ENCODE measurements around the gene PALB2.

PALB2 gene

DNA sequence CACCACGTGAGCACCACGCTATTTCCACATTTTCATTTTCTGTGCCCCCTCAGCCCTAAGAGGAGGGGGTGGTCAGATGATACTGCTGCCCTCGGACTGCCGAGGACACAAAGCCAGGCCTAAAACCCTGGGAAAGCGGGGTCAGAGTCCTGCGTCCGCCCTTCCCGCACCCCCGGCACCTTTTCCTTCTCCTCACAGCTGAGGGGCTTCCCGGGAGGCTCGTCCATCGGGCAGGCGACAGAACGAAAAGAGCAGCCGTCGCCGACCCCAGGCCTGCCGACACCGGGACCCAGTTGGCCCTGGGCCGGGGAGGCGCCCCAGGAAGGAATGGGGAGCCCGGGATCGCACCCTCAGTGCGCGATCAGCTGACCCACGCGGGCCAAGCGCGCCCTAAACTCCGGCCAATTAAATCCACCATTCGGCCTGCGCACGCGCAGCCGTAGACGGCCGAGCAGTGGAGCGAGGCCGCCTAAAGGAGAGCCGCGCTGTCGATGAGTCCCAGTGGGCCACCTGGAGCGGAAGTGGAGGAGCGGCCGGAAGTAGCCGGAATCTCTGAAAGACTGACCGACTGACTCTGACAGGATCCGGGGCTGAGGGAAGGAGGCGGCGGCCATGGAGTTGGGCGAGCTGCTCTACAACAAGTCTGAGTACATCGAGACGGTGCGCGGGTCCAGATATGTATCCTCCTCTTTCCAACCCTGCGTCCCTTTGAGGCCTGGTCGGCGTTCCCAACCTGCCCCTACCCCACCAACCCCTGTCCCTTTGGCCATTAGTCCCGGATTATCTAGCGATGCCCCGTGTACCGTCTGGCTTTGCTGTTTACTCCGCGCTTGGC, at the start of gene PALB2, which contains the start of gene DCTN5:
PALB2 (minus strand) TSS at position 380 of the 835 bp plus-strand sequence; CDS start at position 227, 153 bp downstream.
DCTN5 (plus strand) TSS at position 536 of the 835 bp plus-strand sequence; CDS start at position 613, 77 bp downstream.
- DNase-seq = peak; percentile 95

DNA sequence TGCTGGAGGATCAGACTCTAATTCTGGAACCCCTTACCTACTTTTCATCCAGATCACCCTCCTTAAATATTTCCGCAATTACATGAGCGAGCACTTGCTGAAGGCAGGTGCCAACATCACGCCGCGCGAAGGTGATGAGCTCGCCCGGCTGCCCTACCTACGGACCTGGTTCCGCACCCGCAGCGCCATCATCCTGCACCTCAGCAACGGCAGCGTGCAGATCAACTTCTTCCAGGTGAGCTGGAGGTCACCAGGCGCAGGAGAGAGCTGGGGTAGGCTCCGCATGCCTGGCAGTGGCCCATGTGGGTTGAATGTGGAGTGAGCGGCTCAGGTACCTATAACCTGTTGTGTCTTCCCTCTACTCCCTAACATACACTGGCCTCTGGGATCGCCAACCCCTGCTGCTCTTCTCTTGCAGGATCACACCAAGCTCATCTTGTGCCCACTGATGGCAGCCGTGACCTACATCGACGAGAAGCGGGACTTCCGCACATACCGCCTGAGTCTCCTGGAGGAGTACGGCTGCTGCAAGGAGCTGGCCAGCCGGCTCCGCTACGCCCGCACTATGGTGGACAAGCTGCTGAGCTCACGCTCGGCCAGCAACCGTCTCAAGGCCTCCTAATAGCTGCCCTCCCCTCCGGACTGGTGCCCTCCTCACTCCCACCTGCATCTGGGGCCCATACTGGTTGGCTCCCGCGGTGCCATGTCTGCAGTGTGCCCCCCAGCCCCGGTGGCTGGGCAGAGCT, 48.5 kb upstream of the PALB2 start:
- no peak for DNase-seq

DNA sequence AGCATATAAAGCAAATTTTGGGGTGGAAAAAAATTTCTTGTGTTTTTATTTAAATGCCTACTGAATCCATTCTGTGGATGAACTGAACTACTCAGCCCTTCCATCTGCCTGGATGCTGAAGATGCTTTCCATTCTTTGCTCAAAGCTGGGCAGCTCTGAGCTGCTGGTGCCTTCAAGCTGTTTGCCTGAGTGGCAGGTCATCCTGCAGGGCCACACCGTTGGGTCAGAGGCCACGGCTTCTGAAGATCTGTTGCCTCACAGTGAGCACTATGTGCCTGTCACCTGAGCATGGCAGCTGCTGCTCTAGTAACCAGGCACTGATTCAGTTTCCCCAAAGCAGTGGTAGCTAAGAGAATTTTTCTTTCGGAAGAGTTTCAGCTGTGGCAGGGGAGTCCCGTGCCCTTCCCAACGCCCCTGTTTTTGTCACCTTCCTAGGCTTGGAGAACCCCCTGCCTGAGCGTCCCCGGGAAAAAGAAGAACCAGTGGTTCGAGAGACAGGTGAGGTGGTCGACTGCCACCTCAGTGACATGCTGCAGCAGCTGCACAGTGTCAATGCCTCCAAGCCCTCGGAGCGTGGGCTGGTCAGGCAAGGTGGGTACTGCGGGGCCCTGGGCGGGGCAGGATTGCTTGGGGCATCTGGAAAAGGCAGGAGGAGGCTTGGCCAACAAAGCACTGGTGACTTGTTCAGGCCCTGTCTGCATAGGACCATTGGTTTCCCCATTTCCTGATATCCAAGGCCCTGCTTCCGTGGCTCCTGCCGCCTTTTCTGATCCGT, 46.1 kb upstream of the PALB2 start:
- DNase-seq = no peak

DNA sequence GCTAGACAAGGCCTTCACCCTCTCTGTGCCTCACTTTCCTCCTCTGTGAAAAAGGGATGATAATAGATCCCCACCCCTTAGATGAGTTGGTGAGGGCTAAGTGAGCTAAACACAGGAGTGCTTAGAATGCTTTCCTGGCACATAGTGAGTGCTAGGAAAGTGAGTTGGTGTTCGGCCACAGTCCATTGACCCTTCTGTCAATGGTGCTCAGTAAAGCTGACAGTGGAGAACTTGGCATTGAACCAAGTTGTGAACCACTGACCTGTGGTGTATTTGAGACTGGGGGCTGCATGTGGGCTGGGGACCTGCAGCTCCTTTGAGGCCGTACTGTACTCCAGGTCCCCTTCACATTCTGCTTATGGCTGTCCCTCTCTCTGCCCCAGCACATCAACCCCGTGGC, 42.4 kb upstream of the PALB2 start:
- no peak for DNase-seq

DNA sequence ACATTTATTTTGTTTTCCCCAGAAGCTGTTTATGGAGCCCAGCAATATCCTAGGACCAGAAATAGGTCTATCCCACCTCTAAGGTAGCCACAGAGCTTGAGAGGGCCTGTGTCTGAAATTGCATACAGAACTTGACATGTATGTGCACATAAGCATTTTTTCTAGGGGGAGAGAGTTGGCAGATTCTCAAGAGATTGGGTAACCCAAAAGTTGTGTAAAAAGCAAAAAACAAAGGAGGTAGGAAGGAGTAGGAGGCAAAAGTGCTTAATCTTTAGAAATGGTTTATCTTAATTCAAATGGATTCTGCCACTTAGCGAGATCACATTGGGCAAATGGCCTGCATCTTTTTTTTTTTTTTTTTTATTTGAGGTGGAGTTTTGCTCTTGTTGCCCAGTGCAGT, 41.1 kb upstream of the PALB2 start:
- no peak for DNase-seq

DNA sequence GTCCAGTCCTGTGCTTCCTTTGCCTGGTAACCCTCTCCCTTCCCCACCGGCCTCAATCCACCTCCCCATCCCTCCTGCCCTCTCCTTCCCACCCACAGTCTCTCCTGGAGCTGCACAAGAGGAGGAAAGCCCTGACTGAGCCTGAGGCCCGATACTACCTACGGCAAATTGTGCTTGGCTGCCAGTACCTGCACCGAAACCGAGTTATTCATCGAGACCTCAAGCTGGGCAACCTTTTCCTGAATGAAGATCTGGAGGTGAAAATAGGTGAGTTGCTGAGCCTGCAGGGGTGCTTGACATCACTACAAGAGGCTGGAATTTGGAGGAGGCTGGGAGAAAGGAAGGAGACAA, 38.9 kb upstream of the PALB2 start:
- DNase-seq = no peak

DNA sequence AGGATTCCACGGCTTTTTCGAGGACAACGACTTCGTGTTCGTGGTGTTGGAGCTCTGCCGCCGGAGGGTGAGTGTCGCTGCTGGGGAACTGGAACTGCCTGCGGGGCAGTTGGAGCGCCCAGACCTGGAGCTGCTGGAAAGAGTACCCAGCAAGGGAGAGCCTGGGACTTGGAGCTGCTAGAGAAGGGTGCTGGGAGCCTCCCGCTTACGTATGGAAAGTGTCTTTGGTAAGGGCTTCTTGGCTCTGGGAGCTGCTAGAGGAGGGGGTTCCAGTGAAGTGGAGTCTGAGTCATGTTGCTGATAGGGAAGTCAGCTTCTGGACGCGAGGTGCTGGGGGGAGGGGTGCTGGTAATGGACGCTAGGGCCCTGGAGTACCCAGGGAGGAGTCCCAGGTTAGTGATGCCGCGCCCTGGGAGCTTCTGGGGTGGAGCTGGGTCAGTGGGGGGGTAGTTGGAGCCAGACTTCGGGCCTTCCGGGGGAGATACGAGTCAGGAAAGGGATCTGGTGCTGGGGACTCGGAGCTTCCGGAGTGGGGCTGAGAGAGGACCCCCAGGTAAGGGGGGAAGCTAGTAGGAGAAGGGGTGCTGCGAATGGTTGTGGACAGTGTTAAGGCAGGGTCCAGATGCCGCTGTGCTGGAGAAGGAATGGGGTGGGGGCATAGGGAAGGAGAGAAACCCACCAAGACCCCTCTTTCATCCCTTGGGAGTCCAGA, 38.3 kb upstream of the PALB2 start:
- peak; percentile 43 for DNase-seq

DNA sequence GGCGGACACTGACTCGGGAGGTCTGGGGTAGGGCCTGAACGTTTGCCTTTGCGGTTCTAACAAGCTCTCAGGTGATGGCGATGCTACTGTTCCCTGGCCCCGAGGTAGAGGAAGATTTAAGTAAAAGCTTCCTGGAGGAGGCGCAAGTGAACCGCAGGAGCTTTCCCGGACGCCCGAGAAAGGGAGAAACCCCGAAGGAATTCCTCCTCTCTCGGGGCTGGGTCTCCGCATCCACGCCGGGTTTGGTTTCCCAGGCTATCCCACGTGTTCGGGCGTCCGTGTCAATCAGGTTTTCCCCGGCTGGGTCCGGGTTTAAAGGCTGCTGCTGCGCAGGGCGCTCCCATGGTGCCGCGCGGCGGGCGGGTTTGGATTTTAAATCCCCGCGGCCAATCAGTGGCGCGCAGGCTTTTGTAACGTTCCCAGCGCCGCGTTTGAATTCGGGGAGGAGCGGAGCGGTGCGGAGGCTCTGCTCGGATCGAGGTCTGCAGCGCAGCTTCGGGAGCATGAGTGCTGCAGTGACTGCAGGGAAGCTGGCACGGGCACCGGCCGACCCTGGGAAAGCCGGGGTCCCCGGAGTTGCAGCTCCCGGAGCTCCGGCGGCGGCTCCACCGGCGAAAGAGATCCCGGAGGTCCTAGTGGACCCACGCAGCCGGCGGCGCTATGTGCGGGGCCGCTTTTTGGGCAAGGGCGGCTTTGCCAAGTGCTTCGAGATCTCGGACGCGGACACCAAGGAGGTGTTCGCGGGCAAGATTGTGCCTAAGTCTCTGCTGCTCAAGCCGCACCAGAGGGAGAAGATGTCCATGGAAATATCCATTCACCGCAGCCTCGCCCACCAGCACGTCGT, 37.5 kb upstream of the PALB2 start, which contains the start of gene PLK1:
PLK1 (plus strand) TSS at position 460 of the 844 bp plus-strand sequence; CDS start at position 504, 44 bp downstream.
- peak; percentile 91 for DNase-seq

DNA sequence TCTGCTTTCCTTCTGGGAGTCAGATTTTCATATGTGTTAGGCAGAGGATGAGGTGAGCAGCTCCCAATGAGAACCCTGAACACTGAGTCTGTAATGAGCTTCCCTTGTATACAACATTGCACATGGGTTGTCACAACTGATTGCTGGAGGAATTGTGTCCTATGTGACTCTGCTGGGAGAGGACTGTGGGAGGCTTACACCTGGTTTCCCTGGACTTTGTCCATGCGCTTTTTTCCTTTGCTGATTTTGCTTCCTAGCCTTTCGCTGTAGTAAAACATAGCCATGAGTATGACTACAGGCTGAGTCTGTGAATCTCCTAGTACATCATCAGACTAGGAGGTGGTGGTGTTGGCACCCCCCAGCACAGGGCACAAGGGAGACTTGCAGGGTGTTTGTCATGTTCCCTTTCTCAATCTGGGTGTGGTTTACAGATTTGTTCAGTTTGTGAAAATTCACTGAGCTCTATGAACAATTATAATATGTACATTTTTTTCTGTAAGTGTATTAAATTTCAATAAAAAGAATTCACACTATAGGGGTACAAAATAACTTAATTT, 35.9 kb upstream of the PALB2 start:
- DNase-seq = no peak

DNA sequence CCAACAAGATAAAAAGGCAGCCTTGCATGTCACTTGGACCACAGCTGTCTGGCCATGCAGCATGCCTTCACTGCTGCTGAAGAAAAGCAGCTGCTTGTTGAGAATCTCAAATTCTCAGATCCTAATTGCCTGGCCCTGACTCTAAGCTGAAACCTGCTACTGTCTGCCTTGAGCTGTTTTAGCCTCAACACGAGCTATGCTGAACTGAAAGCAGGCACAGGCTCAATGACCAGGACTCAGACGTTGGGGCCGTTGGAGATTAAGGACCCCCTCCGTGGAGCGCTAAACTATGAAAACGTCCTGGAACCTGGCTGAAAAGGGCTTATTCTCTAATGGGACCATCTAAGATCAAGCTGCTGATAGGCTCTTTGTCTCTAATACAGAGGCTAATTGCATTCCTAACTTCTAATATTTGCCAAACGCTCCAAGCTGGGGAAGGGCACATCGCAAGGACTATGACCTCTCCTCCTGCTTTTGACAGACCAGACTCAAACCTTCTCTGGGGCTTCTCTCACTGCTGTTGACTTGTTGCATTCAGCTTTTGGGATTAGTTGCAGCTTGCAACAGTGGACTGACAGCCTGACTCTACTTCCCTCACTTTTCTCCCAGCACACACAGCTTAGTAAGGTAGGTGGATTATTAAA, 33.0 kb upstream of the PALB2 start:
- no peak for DNase-seq

DNA sequence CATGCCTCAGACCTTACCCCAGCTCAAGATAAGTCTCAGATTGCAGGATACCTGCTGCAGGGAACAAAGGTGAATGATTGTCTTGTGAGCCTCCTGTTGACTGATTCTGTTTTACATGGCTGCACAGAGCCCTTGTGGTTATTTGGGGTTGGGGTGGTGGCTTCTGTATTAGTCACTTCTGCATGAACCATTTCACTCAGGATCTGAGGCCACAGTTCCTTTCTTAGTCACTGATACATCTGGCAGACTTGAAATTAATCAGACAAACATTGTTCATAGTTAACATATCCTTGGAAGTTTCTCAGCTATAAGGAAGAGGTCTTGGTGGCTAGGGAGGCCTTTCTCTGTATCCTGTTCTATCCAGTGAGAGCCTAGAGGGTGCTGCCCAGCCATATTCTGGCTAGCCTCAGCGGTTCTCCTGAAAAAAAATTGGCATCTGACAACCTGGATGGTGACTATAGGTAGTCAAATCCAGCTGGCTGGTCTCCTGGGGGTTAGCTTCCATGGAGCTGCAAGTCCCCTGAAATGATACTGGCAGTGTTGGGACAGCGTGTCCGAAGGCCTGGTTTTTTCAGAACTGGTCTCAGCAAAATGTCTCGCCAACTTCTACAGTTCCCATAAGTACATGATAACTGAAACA, 29.1 kb upstream of the PALB2 start:
- DNase-seq = peak; percentile 91

DNA sequence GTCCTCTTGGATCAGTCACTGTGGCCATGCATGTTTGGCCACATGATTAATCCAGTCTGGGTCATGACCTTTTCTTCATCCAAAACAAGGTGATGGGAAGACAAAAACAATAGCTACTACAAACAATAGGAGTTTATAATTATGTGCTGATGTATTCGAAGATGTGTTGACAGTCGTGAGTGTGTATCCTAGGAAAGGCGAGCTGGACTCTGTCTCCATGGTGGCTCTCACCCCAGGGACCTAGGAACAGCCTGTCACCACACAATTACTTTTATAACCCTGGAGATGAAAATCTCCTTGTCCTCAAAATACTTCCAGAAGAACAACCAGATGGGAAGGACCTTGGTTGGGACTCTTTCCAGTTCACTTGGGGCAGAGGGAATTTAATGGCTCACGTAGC, 27.8 kb upstream of the PALB2 start:
- no peak for DNase-seq

DNA sequence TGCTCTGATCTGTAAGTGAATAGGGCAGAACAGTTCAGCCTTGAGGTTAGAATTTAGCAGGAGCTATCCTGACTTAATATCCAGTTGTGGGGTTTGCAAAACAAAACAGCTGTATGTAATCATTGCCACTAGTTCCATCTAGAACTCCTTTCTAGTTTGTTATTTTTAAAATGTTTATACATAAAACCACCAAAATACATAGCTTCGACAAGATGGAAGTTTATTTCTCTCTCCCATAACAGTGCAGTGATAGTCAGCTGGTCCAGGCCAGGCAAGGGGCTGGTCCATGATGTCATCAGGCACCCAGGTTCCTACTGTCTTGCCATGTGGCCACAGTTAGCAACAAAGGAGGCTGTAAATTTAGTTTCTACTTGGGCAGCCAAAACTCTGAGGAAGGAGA, 27.1 kb upstream of the PALB2 start:
- no peak for DNase-seq

DNA sequence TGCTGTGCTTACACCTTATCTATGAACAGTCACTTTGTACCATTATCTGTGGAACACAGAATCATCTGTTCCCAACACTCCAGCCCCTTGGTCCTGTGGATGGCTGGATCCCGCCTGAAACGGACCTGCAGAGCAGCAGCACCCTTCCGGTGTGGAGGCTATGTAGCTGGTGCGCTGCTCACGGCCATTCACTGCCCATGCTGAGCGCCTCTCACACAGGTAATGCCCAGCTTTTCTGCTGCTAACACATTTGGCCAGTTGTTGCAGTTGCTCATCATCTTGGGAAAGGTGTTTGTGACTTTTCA, 26.2 kb upstream of the PALB2 start:
- no peak for DNase-seq

DNA sequence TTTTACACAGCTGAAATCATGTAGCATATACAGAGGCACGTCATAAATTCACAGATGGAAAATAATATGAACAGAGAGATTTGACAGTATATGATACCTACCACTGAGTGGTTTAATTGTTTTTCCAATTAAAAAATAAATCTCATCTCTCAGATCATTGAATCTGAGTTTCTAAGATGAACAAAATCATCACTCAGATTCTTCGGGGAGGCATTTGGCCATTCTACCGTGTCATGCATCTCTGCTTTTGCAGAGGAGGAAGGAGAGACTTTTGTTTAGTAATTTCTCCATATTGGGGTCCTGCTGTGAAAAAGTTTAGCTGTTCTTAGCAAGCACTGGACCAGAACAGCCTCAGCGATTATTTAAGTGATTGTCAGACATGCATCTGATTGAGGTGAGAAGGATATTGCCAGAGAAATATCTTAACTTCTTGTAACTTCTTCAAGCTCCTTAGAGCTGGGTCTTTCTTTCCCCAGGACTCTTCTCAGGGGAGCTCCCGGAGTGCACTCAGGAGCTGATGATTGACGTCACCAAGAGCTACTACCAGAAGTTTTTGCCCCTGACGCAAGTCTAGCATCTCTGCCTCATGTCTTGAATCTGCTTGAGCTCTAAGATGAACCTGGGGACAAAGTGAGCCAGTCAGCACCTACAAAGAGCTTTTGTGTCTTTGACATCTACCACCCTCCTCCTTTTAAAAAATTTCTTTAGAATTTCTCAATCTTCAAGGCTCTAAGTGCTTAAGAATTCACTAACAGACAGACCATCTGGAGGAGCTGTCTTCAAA, 25.7 kb upstream of the PALB2 start:
- DNase-seq = no peak

DNA sequence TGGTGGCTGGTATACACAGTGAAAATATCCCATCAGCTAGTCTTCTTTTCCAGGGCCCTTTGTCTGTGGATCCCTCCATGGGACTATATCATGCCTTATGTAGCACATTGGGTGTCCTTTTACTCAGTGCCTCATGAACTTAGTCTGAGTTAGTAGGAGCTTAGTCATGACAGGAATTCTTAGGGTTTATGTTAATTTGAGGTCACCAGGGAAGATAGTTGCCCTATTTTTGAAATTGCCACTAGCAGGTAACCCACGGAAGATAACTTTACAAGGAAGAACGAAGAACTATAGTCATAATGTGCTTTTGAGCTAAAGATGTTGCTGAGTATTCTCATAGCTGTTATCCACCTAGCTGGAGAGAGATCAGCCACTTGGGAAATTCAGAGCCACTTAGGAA, 22.8 kb upstream of the PALB2 start:
- peak; percentile 34 for DNase-seq

DNA sequence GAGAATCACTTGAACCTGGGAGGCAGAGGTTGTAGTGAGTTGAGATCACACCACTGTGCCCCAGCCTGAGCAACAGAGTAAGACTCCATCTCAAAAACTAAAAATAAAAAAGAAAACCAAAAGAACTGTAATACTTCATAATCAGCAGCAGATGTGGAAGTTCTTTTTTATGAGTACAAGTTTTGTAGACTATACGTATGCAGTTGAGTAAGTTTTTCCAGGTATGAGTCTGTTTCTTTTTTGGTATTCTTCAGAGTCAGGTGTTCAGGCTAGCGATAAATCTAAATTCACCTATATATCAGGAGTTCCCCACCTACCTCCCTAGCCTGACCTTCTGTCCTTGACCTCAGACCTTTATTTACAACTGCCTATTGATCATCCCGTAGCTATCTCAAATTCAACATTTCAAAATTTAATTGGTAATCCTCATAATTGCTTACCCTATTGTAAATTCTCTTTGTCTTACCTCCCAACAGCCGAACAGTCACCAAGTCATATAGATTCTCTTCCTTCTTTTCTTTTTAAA, 10.9 kb upstream of the PALB2 start:
- no peak for DNase-seq

DNA sequence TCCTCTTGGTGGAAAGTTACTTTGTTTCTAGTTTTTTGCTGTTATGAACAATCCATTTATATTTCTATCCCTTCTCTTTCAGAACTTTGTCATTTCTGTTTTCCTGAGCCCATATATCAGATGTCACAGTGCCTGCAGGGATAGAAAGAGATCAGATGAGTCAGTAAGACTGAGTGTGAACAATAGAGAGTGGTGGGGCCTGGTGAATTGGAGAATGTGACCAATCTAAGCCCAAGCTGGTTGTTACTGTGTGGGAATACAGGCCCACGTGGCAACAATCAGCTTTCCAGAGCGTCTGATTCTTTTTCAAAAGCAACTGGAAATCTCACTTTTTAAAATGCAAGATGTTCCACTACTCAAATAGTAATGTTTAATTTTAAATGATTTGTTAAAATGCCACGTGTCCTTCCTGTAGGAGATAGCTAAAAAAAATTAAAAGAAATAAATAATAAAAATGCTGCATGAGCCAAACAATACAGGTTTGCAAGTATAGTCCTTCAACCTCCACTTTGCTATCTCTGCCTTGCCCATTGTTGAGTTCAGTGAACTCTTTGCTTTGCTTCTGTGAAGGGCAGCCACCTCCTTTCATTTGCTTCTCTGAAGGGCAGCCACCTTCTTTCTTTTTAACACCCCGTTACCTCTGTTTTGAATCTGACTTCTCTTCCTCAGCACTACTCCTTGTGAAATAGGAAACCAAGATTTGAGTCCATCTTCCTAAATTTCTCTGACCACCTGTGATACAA, 9.7 kb upstream of the PALB2 start:
- peak; percentile 27 for DNase-seq
